A549 (cell line): ENCODE results near the gene CAPN2. TPM values are rescaled to one million over a fixed set of nuclear protein-coding genes. Genes with fewer than 3 reads are reported as not detected.

ENCODE experiments used
- ATAC-seq, 2 experiments: fragments of 200-7000 bp in 1 of 2; fragments of >200 bp in 1 of 2; cut with Nextera tagmentation in 1 of 2; cut with Tn5 transposase in 1 of 2; 3 replicates each; pipeline versions ENCODE4 v1.8.0 to v1.9.1; 2018 to 2020; ENCODE audit warnings: mild to moderate bottlenecking in 1 of 2, moderate library complexity in 1 of 2
- CTCF ChIA-PET: fragments of 300-600 bp; sonication (Branson Sonifier 250); formaldehyde crosslinking; extraction: SDS; loops from one replicate; lab custom pipeline; 2021; ENCODE audit warnings: antibody characterized with exemption, inconsistent platforms; lab: Yijun Ruan, JAX
- POLR2A ChIA-PET: fragments of 350-600 bp; formaldehyde crosslinking; extraction: SDS; loops from one replicate; lab custom pipeline; 2021; ENCODE audit warnings: antibody characterized with exemption, inconsistent platforms; lab: Yijun Ruan, JAX
- DNase-seq, 2 experiments: peaks; one replicate each; pipeline versions ENCODE4 v3.0.0 to v3.0.0-alpha.2; 2011 to 2016; ENCODE audit warnings: low read depth in 1 of 2, low spot score in 1 of 2
- FAIRE-seq: peaks from 2 replicates; lab custom pipeline; 2011; peaks lifted over from hg19 to GRCh38; lab: Jason Lieb, UNC
- H3K27ac ChIP-seq, 2 experiments: fragments of >200 bp; sonication (Bioruptor Twin); formaldehyde crosslinking; 3 replicates each; pipeline ENCODE4 v1.5.1; 2016 to 2017
- H3K4me1 ChIP-seq: fragments of >200 bp; sonication (Bioruptor Twin); formaldehyde crosslinking; 3 replicates; pipeline ENCODE4 v1.6.1; 2016
- H3K4me2 ChIP-seq: fragments of >200 bp; sonication (Bioruptor Twin); formaldehyde crosslinking; 3 replicates; pipeline ENCODE4 v1.6.1; 2016
- H3K4me3 ChIP-seq: fragments of >200 bp; sonication (Bioruptor Twin); formaldehyde crosslinking; 3 replicates; pipeline ENCODE4 v1.5.1; 2016
- H3K9me3 ChIP-seq: fragments of >200 bp; sonication (Bioruptor Twin); formaldehyde crosslinking; 3 replicates; pipeline ENCODE4 v1.6.1; 2016
- BHLHE40 ChIP-seq: IDR thresholded peaks from 2 replicates; pipeline ENCODE4 v1.6.1; 2012; ENCODE audit warnings: low read depth, low read length, inconsistent platforms
- CEBPB ChIP-seq, 2 experiments: fragments of >200 bp in 1 of 2; sonication (Bioruptor Twin) in 1 of 2; formaldehyde crosslinking in 1 of 2; IDR thresholded peaks; 2 replicates each; pipeline ENCODE4 v1.6.1; 2012 to 2016
- ESRRA ChIP-seq: fragments of 150-350 bp; IDR thresholded peaks from 2 replicates; pipeline ENCODE4 v1.6.1; 2014; ENCODE audit warnings: mild to moderate bottlenecking, low read length, borderline replicate concordance
- FOSB ChIP-seq: fragments of 250-450 bp; sonication (Bioruptor Pico); IDR thresholded peaks from 2 replicates; pipeline ENCODE4 v1.5.0; 2020; ENCODE audit warnings: mild to moderate bottlenecking, moderate library complexity
- FOSL2 ChIP-seq, 2 experiments: fragments of 450-650 bp in 1 of 2; fragments of >200 bp in 1 of 2; sonication (Bioruptor Twin) in 1 of 2; formaldehyde crosslinking; IDR thresholded peaks; 2 replicates each; pipeline versions ENCODE4 v1.5.0 to v1.6.1; 2016 to 2020; ENCODE audit warnings: mild to moderate bottlenecking in 1 of 2, moderate library complexity in 1 of 2
- HDAC2 ChIP-seq: fragments of 200-600 bp; sonication (generic); IDR thresholded peaks from 2 replicates; pipeline ENCODE4 v1.6.1; 2016
- HOXB5 ChIP-seq: fragments of 250-450 bp; sonication (Bioruptor Pico); IDR thresholded peaks from 2 replicates; pipeline ENCODE4 v1.5.0; 2020; ENCODE audit warnings: mild to moderate bottlenecking, moderate library complexity
- JUN ChIP-seq, 2 experiments: fragments of >200 bp; sonication (Bioruptor Twin); formaldehyde crosslinking; IDR thresholded peaks; 2 replicates in 1 of 2; 3 replicates in 1 of 2; pipeline ENCODE4 v1.6.1; 2016 to 2017
- JUNB ChIP-seq: fragments of >200 bp; sonication (Bioruptor Twin); formaldehyde crosslinking; IDR thresholded peaks from 2 replicates; pipeline ENCODE4 v1.6.1; 2016
- MYC ChIP-seq: IDR thresholded peaks from 2 replicates; pipeline ENCODE4 v1.6.1; 2012; ENCODE audit warnings: mild to moderate bottlenecking, inconsistent platforms, low read length, improper control_type of control experiment, borderline replicate concordance
- PHF8 ChIP-seq: fragments of 200-600 bp; sonication (generic); IDR thresholded peaks from 2 replicates; pipeline ENCODE4 v1.6.1; 2016; ENCODE audit warnings: low read depth, mild to moderate bottlenecking, antibody characterized with exemption, moderate library complexity, borderline replicate concordance
- RAD21 ChIP-seq, 2 experiments: fragments of >200 bp in 1 of 2; sonication (Bioruptor Twin) in 1 of 2; formaldehyde crosslinking in 1 of 2; IDR thresholded peaks in 1 of 2; conservative IDR thresholded peaks in 1 of 2; 2 replicates in 1 of 2; 3 replicates in 1 of 2; pipeline ENCODE4 v1.6.1; 2012 to 2018; ENCODE audit warnings: inconsistent platforms in 1 of 2
- SMC3 ChIP-seq: fragments of >200 bp; sonication (Bioruptor Twin); formaldehyde crosslinking; IDR thresholded peaks from 3 replicates; pipeline ENCODE4 v1.6.1; 2018; ENCODE audit warnings: inconsistent platforms
- TFCP2L1 ChIP-seq: fragments of 250-450 bp; sonication (Bioruptor Pico); IDR thresholded peaks from 2 replicates; pipeline ENCODE4 v1.5.0; 2021; ENCODE audit warnings: mild to moderate bottlenecking
- TP53 ChIP-seq: fragments of 250-450 bp; sonication (Bioruptor Pico); IDR thresholded peaks from 2 replicates; pipeline ENCODE4 v1.5.0; 2021; ENCODE audit warnings: mild to moderate bottlenecking, moderate library complexity
- ZNF302 ChIP-seq: fragments of 250-450 bp; sonication (Bioruptor Pico); IDR thresholded peaks from 2 replicates; pipeline ENCODE4 v1.9.0; 2021; ENCODE audit warnings: inconsistent platforms, mild to moderate bottlenecking, moderate library complexity
- WGBS: methylation state at CpG from one replicate; pipeline ENCODE4 v1.1.6; 2017; ENCODE audit errors: missing lambda C conversion rate; 5-methylcytosine and 5-hydroxymethylcytosine counted together
- polyA plus RNA-seq, 4 experiments: library from polyadenylated mRNA; depleted of rRNA in 3 of 4; stranded (reverse); fragments of >200 nt; fragmentation: RNase III in 1 of 4; extraction: RNeasy Plus Mini Kit Qiagen cat#74134 plus additional on column Dnase treatment in 1 of 4; gene quantifications; 2 replicates in 3 of 4; 3 replicates in 1 of 4; pipeline ENCODE4 v1.2.3, GENCODE V29; 2011 to 2017
- TF ChIP-seq, protein P1 (sequence below): IDR thresholded peaks from 2 replicates; pipeline ENCODE4 v1.6.1; 2012; ENCODE audit warnings: low read depth, borderline replicate concordance
- TF ChIP-seq, protein P2 (sequence below): fragments of 150-350 bp; IDR thresholded peaks from 2 replicates; pipeline ENCODE4 v1.6.1; 2014; ENCODE audit warnings: low read depth, mild to moderate bottlenecking, low read length
- TF ChIP-seq, protein P3 (sequence below): fragments of 250-450 bp; sonication (Bioruptor Pico); IDR thresholded peaks from 2 replicates; pipeline ENCODE4 v1.5.0; 2020; ENCODE audit warnings: low read depth, mild to moderate bottlenecking, moderate library complexity
- TF ChIP-seq, protein P4 (sequence below): fragments of 200-600 bp; sonication (generic); IDR thresholded peaks from 2 replicates; pipeline ENCODE4 v1.6.1; 2016; ENCODE audit warnings: antibody characterized with exemption, mild to moderate bottlenecking, moderate library complexity
- TF ChIP-seq, protein P5 (sequence below): fragments of >200 bp; sonication (Bioruptor Twin); formaldehyde crosslinking; IDR thresholded peaks from 3 replicates; pipeline ENCODE4 v1.5.1; 2016

CAPN2 gene
- polyA plus RNA-seq, 2 of the 4 experiments (the other 2 are of a cell fraction), result 199 to 300 TPM

DNA sequence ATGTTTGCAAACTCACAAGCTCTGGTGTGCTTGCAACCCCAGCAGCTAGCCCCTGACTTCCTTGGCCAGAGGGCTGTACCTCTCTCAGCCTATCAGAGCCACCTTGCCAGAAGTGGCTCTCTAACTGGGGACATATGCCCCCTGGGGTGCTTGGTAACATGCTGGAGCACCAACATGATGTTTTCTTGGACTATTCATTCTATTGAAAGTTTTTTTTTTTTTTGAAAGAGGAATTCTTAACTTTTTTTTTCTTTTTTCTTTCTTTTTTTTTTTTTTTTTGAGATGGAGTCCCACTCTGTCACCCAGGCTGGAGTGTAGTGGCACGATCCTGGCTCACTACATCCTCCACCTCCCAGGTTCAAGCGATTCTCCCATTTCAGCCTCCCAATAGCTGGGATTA is 32.2 kb upstream of the CAPN2 start:
- CTCF ChIA-PET, result interaction anchor here (0.7 to 3.3 kb wide), 11 partner anchors 8 to 564 kb away, joined by 3 to 23 read pairs (median 5); no protein-coding TSS in a partner anchor
- TF ChIP-seq JUNB (no peak), MYC (no peak), PHF8 (no peak), HOXB5 (CRISPR knock-in tag) (no peak), TP53 (CRISPR knock-in tag) (no peak), CEBPB (IDR thresholded peaks at IDR 0.05) (no peak), BHLHE40 (no peak), JUN (IDR thresholded peaks at IDR 0.05) (no peak), FOSB (CRISPR knock-in tag) (no peak)
- TF ChIP-seq, protein P1, sequence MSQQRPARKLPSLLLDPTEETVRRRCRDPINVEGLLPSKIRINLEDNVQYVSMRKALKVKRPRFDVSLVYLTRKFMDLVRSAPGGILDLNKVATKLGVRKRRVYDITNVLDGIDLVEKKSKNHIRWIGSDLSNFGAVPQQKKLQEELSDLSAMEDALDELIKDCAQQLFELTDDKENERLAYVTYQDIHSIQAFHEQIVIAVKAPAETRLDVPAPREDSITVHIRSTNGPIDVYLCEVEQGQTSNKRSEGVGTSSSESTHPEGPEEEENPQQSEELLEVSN, result no peak
- TF ChIP-seq, protein P2, sequence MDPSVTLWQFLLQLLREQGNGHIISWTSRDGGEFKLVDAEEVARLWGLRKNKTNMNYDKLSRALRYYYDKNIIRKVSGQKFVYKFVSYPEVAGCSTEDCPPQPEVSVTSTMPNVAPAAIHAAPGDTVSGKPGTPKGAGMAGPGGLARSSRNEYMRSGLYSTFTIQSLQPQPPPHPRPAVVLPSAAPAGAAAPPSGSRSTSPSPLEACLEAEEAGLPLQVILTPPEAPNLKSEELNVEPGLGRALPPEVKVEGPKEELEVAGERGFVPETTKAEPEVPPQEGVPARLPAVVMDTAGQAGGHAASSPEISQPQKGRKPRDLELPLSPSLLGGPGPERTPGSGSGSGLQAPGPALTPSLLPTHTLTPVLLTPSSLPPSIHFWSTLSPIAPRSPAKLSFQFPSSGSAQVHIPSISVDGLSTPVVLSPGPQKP, result no peak
- FAIRE-seq (no peak), ATAC-seq (no peak), DNase-seq (no peak)
- Histone ChIP-seq H3K4me1 (no peaks in the 10 kb centered on the region), H3K4me3 (no peak overlapping the region), H3K4me2 (no peak overlapping the region), H3K27ac (no peak overlapping the region), H3K9me3 (0 out of 3 replicates have a peak, but pooled peaks cover 3% of the 10 kb centered on the region)
- WGBS, result 82% methylated on average over 2 of the region's 2 CpGs
- POLR2A ChIA-PET, result no interaction called here

DNA sequence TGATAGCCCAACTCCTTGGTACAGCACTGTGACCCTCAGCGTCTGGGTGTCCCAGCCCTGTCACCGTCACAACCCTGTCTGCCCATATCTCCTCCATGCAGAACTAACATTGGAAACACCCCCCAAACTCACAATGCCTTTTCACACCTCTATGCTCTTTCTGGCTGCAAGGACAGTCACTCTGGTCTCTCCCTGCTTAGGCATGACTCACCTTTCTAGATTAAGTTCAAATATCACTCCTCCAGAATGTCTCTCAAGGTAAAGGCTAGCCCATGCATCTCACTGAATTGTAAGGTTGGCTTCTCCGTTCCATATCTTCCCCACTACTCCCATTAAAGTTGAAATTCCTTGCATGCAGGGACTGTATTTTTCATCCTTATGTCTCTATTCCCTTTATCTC is 29.8 kb upstream of the CAPN2 start:
- ChIA-PET CTCF (interaction anchor here (0.6 to 4.4 kb wide), 15 partner anchors 9 to 589 kb away, joined by 3 to 98 read pairs (median 15); no protein-coding TSS in a partner anchor), POLR2A (no interaction called here)
- Histone ChIP-seq H3K27ac (no peak overlapping the region), H3K4me1 (no peaks in the 10 kb centered on the region), H3K4me3 (no peak overlapping the region), H3K4me2 (no peak overlapping the region), H3K9me3 (no peaks in the 10 kb centered on the region)
- ATAC-seq (no peak), DNase-seq (no peak), FAIRE-seq (no peak)
- 57% methylated on average over 3 of the region's 3 CpGs for WGBS
- TF ChIP-seq FOSL2 (IDR thresholded peaks at IDR 0.05) (no peak), FOSL2 (CRISPR knock-in tag; IDR thresholded peaks at IDR 0.05) (0 out of 2 replicates have a peak, but pooled peaks have one; percentile 25)
- TF ChIP-seq, protein P3, sequence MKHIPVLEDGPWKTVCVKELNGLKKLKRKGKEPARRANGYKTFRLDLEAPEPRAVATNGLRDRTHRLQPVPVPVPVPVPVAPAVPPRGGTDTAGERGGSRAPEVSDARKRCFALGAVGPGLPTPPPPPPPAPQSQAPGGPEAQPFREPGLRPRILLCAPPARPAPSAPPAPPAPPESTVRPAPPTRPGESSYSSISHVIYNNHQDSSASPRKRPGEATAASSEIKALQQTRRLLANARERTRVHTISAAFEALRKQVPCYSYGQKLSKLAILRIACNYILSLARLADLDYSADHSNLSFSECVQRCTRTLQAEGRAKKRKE, result no peak

DNA sequence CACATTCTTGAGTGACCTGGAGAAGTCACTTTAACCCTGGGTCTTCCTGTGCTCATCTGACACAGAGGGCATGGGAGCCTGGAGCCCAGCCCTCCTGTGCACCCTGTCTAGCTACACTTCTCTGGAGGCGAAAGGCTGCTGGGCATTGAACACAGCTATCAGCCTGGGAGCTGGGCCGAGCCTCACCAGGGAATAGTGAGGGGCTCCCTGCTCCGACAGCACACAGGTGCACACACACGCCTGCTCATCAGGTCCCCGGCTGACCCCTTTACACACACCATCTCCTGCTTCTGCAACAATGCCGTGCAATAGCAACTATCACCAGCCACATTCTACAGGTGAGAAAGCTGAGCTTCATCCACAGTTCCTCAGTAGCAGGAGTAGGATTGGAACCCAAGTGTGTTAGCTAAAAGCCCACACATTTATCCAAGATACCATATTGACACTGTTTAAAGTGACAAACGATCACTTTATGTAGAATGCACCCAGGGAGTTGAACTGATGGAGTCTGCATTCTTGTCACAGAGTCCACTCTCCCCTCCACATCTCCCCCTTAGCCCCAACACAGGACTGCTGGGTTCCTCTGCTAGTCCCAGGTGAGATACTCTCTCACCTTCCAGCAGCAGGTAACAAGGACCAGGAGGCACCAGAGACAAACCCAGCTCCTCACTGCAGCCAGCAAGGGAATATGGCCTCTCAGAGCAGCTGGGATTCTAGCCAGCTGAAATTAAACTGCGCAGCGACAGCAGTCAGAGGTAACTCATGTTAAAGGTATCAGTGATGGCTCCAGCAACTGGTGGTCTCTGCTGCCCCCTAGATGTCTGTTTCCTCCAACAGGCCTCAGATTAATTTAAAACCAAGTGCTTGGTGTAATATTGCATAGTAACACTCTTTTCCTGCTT is 28.5 kb upstream of the CAPN2 start:
- no peak overlapping the region for H3K4me3 ChIP-seq
- H3K9me3 ChIP-seq, result no peaks in the 10 kb centered on the region
- H3K4me2 ChIP-seq, result no peak overlapping the region
- H3K4me1 ChIP-seq, result no peaks in the 10 kb centered on the region
- DNase-seq (peak in 1 of 2 experiments; percentile 68), ATAC-seq (peak; percentile 86 to 92), FAIRE-seq (no peak)
- CTCF ChIA-PET, result interaction anchor here (0.5 to 5.1 kb wide), 71 partner anchors 10 to 948 kb away, joined by 3 to 98 read pairs (median 4); partner anchors contain the start of genes CAPN8 and FAM177B
- POLR2A ChIA-PET, result no interaction called here
- H3K27ac ChIP-seq, result no peak overlapping the region; a peak in 1 of 6 replicates
- WGBS, result 59% methylated on average over 9 of the region's 9 CpGs
- TF ChIP-seq, protein P4, sequence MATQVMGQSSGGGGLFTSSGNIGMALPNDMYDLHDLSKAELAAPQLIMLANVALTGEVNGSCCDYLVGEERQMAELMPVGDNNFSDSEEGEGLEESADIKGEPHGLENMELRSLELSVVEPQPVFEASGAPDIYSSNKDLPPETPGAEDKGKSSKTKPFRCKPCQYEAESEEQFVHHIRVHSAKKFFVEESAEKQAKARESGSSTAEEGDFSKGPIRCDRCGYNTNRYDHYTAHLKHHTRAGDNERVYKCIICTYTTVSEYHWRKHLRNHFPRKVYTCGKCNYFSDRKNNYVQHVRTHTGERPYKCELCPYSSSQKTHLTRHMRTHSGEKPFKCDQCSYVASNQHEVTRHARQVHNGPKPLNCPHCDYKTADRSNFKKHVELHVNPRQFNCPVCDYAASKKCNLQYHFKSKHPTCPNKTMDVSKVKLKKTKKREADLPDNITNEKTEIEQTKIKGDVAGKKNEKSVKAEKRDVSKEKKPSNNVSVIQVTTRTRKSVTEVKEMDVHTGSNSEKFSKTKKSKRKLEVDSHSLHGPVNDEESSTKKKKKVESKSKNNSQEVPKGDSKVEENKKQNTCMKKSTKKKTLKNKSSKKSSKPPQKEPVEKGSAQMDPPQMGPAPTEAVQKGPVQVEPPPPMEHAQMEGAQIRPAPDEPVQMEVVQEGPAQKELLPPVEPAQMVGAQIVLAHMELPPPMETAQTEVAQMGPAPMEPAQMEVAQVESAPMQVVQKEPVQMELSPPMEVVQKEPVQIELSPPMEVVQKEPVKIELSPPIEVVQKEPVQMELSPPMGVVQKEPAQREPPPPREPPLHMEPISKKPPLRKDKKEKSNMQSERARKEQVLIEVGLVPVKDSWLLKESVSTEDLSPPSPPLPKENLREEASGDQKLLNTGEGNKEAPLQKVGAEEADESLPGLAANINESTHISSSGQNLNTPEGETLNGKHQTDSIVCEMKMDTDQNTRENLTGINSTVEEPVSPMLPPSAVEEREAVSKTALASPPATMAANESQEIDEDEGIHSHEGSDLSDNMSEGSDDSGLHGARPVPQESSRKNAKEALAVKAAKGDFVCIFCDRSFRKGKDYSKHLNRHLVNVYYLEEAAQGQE, result no peak
- TF ChIP-seq HDAC2 (no peak), ZNF302 (CRISPR knock-in tag) (no peak), RAD21 (conservative IDR thresholded peaks at IDR 0.05 in 1 of 2, IDR thresholded peaks at IDR 0.05 in 1 of 2) (peak; percentile 97 to 99), SMC3 (peak; percentile 94), TFCP2L1 (CRISPR knock-in tag) (no peak), ESRRA (no peak)
- TF ChIP-seq, protein P5, sequence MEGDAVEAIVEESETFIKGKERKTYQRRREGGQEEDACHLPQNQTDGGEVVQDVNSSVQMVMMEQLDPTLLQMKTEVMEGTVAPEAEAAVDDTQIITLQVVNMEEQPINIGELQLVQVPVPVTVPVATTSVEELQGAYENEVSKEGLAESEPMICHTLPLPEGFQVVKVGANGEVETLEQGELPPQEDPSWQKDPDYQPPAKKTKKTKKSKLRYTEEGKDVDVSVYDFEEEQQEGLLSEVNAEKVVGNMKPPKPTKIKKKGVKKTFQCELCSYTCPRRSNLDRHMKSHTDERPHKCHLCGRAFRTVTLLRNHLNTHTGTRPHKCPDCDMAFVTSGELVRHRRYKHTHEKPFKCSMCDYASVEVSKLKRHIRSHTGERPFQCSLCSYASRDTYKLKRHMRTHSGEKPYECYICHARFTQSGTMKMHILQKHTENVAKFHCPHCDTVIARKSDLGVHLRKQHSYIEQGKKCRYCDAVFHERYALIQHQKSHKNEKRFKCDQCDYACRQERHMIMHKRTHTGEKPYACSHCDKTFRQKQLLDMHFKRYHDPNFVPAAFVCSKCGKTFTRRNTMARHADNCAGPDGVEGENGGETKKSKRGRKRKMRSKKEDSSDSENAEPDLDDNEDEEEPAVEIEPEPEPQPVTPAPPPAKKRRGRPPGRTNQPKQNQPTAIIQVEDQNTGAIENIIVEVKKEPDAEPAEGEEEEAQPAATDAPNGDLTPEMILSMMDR, result peak; percentile 93
- TF ChIP-seq, protein P3, result no peak
